COLO668 (cell line): ENCODE data around the gene CCR7.

Experiments used
- DNase-seq: peaks from one replicate; lab custom pipeline; 2025; ENCODE audit not compliant: unreplicated experiment; lab: John Stamatoyannopoulos, UW

The CCR7 gene

GRCh38 chr17:40520991-40521453, 44.2 kb downstream of the CCR7 start:
- no peak for DNase-seq

- DNase-seq = no peak
Measured at GRCh38 chr17:40519089-40519775, 46.0 kb downstream of the CCR7 start.

GRCh38 chr17:40518401-40519088, 46.7 kb downstream of the CCR7 start:
- no peak for DNase-seq

- no peak for DNase-seq
Measured at GRCh38 chr17:40517981-40518380, 47.3 kb downstream of the CCR7 start.

GRCh38 chr17:40517286-40517662, 48.0 kb downstream of the CCR7 start:
- no peak for DNase-seq

- DNase-seq = no peak
Measured at GRCh38 chr17:40516581-40517285, 48.5 kb downstream of the CCR7 start.

GRCh38 chr17:40515491-40516041, 49.7 kb downstream of the CCR7 start:
- no peak for DNase-seq

GRCh38 chr17:40515011-40515410, 50.3 kb downstream of the CCR7 start:
- no peak for DNase-seq

- DNase-seq = no peak
Measured at GRCh38 chr17:40514013-40514875, 51.0 kb downstream of the CCR7 start.

- DNase-seq = no peak
Measured at GRCh38 chr17:40511667-40512220, 53.5 kb downstream of the CCR7 start.

GRCh38 chr17:40511136-40511535, 54.1 kb downstream of the CCR7 start:
- DNase-seq = no peak

- no peak for DNase-seq
Measured at GRCh38 chr17:40510328-40510648, 55.0 kb downstream of the CCR7 start.

- no peak for DNase-seq
Measured at GRCh38 chr17:40509626-40510327, 55.5 kb downstream of the CCR7 start.

GRCh38 chr17:40506786-40507185, 58.5 kb downstream of the CCR7 start:
- DNase-seq = no peak
